Measurements from ENCODE around the gene KCNH6.

KCNH6 gene

DNA sequence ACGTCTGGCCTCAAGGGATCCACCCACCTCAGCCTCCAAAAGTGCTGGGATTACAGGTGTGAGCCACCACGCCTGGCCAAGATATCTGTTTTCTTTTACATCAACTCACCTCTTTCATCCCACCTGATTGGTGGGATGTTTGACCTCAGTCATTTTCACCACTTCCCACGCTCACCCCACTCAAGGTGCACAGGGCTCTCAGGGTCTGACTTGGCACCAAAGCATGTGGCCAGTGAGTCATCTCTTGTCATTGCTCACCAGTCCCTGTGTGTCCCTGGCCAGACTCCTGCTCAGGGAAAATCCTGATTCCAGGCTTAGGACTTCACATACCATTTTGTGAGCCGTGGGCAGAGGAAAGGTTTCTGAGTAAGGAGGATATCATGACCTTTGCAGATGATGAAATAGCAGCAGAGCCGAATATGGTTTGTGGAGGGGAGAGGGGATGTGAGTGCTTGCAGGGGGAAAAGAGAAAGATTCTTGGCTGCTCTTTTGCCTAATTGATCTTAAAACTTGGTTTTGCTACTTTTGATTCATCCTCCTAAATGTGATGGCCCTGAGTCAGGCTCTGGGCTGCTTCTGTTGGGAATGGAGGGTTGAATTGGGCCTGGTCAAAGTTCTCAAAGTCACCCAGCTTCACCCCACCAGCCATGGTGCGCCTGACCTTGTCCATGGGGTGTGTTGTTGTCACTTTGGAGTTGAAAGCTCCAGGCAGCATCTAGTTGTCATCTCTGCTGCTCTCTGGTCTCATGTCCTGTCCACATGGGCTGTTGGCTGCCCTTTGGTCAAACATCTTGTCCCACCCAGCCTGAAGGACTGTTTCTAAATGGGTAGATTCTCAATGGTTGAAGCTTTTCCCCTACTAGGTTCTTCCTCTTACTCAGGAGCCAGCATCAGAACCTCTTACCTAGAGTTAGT is 6.0 kb upstream of the KCNH6 start:
- no peak for FAIRE-seq
- TF ChIP-seq TAF1 (IDR thresholded peaks at IDR 0.05; ENCODE audit: borderline replicate concordance, low read depth, low read length), result no peak
- no peak for TF ChIP-seq POLR2AphosphoS5 (IDR thresholded peaks at IDR 0.05; ENCODE audit: low read depth, low read length)
- no peak for TF ChIP-seq POLR2A (IDR thresholded peaks at IDR 0.05; ENCODE audit: low read depth, low read length)
- DNase-seq (ENCODE audit: insufficient read length), result no peak

DNA sequence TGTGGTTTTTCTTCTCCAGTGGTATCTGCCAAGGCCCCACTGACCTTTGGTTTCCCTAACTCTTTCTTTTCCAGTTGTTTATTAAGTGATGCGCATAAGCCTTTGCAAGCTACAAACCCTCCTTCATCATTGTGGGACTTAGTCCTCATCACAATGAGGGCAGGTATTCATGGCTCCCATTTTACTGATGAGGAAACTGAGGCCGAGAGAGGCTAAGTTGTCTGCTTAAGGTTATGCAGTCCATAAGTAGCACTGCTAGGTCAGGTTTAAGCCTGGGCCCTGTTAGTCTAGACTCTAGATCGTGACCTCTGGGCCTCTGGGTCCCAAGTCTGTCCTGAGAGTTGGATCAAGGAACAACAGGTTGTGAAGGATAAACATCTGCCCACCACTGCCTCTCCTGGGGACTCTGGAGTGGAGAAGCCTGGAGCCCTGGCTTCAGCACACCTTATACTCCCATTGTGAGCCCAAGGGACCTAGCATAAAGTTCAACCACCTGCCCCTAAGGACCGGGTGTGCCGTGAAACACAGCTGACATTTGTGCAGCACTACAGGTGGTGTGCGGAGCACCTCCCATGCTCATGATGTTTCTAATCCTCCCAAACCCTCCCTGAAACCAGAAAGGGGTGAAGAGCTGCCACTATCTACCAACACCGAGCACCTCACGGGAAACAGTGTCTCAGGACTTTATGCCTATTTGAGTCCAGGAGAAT is 5.2 kb upstream of the KCNH6 start:
- DNase-seq (ENCODE audit: insufficient read length), result no peak
- TF ChIP-seq POLR2A (IDR thresholded peaks at IDR 0.05; ENCODE audit: low read depth, low read length), result no peak
- TF ChIP-seq TAF1 (IDR thresholded peaks at IDR 0.05; ENCODE audit: borderline replicate concordance, low read depth, low read length), result no peak
- no peak for TF ChIP-seq POLR2AphosphoS5 (IDR thresholded peaks at IDR 0.05; ENCODE audit: low read depth, low read length)
- no peak for FAIRE-seq

DNA sequence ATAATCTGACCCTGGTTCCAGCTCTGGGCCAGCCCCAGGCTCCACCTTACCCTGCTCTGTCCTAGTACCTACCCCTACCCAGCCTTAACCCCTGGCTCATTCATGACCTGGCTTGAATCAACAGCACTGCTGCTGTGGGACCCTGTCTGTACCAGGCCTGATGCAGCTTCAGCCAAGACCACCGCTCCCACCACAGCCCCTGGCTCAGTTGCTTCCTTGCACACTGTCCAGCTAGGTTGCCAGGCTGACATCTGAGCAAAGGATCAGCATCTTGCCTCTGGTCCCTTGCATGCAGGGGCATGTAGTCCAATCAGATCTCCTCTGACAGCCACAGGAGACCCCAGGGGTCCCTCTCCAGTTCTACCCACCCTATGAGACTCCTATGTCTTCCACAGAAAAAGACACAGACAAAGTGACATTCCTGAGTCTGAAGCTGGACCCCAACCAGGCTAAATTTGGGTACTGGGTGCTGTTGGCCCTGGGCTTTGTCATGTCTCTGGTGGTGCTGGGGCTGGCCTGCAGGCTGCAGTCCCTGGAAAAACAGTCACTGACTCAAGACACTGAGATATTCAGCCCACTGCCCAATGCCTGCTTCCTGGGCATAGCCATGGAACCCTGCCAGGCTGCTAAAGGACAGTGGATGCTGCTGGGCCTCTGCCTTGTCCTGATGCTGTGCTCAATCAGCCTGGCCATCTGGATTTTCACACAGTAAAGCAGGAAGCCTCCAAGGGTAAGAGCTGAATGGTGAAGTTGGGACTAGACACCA is 3.9 kb upstream of the KCNH6 start:
- no peak for TF ChIP-seq POLR2A (IDR thresholded peaks at IDR 0.05; ENCODE audit: low read depth, low read length)
- TF ChIP-seq POLR2AphosphoS5 (IDR thresholded peaks at IDR 0.05; ENCODE audit: low read depth, low read length), result no peak
- no peak for FAIRE-seq
- DNase-seq (ENCODE audit: insufficient read length), result no peak

DNA sequence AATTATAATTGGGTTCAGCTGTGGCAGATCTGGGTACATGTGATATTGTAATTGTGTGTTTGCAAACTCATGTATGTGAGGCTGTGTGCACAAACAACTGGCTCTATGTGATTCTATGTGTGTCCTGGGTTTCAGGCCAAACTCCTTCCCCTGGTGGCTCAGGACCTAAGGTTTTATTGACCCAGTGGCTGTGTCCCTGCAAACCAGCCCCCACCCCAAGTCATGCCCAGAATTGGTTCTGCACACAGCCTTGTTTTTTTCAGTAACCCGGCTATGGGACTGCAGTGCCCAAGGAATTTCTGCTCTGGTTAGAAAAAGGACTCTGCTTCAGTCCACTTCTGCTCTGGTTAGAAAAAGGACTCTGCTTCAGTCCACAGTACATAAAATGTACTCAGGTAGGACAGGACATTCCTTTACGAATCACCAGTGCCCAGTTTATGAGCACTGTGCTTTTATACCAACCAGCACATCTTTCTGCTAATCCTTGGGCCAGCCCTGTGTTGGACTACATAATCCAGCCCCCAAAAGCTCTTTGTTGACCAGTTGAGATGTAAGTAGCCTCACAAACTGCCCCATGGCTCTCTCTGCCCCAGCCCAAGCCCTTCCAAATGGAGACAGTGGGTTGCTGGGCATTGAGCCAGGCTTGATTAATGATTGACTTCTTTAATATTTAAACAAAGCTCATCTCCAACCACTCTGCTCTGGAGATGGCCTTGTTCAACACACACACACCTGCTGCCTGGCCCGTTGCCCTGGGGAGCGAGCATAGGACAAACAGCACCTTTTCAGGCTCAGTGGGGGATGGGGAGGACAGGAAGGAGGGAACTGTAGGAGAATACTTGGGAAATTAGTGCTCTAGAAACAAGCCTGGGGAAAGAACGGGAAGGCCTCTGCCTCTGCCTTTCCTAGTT is 2.9 kb upstream of the KCNH6 start:
- FAIRE-seq, result no peak
- TF ChIP-seq TAF1 (IDR thresholded peaks at IDR 0.05; ENCODE audit: borderline replicate concordance, low read depth, low read length), result no peak
- no peak for TF ChIP-seq POLR2AphosphoS5 (IDR thresholded peaks at IDR 0.05; ENCODE audit: low read depth, low read length)
- no peak for TF ChIP-seq POLR2A (IDR thresholded peaks at IDR 0.05; ENCODE audit: low read depth, low read length)
- no peak for DNase-seq (ENCODE audit: insufficient read length)

DNA sequence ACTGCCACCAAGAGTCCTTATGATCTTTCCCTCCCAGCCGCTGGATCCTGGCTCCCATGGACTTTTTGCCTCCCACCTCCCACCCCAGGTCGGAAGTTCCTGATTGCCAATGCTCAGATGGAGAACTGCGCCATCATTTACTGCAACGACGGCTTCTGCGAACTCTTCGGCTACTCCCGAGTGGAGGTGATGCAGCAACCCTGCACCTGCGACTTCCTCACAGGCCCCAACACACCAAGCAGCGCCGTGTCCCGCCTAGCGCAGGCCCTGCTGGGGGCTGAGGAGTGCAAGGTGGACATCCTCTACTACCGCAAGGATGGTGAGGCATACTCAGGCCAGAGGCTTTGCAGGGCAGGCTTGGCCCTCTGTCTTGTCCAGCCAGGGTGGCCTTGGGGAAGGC is 893 bp downstream of the KCNH6 start:
- DNase-seq (ENCODE audit: insufficient read length) (no peak), FAIRE-seq (no peak)
- no peak for TF ChIP-seq POLR2AphosphoS5 (IDR thresholded peaks at IDR 0.05; ENCODE audit: low read depth, low read length)
- TF ChIP-seq TAF1 (IDR thresholded peaks at IDR 0.05; ENCODE audit: borderline replicate concordance, low read depth, low read length), result no peak
- no peak for TF ChIP-seq POLR2A (IDR thresholded peaks at IDR 0.05; ENCODE audit: low read depth, low read length)

DNA sequence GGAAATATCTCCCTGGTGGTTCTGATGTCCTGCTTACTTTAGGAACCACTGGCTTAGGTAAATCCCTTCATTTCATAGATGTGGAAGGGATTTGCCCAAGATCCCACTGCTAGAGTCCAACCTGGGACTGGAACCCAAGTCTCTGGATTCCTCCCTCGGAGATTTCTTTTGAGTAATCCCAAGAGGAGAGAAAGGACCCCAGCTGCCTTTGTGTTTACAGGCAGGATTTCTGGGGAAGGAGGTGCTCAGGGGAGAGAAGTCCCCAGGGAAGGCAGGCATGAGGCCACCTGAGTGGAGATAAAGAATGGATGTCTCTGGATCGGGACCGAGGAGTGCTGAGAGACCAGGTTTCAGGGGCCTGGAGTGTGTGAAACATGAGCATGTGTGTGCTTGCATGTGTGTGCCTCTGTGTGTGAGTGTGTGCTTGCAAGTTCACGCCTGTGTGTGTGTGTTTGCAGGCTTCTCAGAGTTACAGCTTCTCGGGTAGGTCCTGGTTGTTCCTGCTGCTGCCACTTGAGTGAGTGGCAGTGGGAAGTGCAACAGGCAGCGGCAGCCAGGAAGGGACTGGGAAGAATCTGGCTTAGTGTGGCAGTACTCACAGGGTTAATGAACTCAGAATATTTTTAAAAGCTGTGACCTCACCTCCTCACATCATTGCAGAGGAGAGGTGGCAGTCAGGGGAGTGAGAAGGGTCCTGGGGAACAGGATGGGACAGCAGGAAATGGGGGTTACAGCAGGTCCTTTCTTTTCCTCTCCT is 2.2 kb downstream of the KCNH6 start:
- FAIRE-seq (no peak), DNase-seq (ENCODE audit: insufficient read length) (no peak)
- TF ChIP-seq POLR2A (IDR thresholded peaks at IDR 0.05; ENCODE audit: low read depth, low read length) (no peak), POLR2AphosphoS5 (IDR thresholded peaks at IDR 0.05; ENCODE audit: low read depth, low read length) (no peak)

DNA sequence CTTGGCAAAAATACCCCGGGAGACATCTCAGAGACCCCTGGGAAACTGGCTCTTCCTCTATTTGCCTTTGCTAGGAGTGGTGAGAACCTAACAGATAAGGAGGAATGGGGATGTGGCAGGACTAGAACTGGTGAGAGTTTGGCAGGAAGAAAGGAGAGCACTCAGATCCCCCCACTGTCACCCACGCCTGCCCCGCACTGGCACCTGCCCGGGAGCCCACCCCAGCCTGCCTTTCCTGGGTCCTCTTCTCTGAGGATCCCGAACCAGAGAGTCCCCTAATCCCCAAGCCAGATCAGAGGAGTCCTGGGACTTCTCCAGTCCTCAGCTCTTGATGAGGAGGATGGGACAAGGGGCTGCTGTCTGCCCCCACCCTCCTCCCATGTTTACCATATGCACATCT is 3.7 kb downstream of the KCNH6 start:
- DNase-seq (ENCODE audit: insufficient read length) (no peak), FAIRE-seq (no peak)
- no peak for TF ChIP-seq POLR2AphosphoS5 (IDR thresholded peaks at IDR 0.05; ENCODE audit: low read depth, low read length)
- TF ChIP-seq TAF1 (IDR thresholded peaks at IDR 0.05; ENCODE audit: borderline replicate concordance, low read depth, low read length), result no peak
- no peak for TF ChIP-seq POLR2A (IDR thresholded peaks at IDR 0.05; ENCODE audit: low read depth, low read length)

DNA sequence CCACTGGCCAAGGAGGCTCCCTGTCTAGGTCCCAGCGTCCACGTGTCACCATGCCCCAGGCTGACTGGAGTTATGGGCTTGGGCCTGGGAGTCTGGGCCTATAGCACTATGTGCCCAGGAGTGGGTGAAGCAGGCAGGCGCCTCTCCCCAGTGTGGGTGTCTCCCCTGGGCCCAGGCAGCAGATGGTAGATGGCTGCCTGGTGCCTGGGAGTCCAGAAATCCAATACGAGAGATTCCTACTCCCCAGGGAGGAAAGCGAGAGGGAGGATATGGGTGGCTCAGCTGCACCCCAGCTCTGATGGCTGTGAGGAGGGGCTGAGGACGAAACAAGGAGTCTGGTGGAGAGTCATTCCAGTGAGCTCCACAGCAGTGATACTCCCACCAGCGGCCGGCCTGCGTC is 5.0 kb downstream of the KCNH6 start:
- no peak for TF ChIP-seq TAF1 (IDR thresholded peaks at IDR 0.05; ENCODE audit: borderline replicate concordance, low read depth, low read length)
- no peak for TF ChIP-seq POLR2A (IDR thresholded peaks at IDR 0.05; ENCODE audit: low read depth, low read length)
- no peak for TF ChIP-seq POLR2AphosphoS5 (IDR thresholded peaks at IDR 0.05; ENCODE audit: low read depth, low read length)
- DNase-seq (ENCODE audit: insufficient read length) (no peak), FAIRE-seq (no peak)

DNA sequence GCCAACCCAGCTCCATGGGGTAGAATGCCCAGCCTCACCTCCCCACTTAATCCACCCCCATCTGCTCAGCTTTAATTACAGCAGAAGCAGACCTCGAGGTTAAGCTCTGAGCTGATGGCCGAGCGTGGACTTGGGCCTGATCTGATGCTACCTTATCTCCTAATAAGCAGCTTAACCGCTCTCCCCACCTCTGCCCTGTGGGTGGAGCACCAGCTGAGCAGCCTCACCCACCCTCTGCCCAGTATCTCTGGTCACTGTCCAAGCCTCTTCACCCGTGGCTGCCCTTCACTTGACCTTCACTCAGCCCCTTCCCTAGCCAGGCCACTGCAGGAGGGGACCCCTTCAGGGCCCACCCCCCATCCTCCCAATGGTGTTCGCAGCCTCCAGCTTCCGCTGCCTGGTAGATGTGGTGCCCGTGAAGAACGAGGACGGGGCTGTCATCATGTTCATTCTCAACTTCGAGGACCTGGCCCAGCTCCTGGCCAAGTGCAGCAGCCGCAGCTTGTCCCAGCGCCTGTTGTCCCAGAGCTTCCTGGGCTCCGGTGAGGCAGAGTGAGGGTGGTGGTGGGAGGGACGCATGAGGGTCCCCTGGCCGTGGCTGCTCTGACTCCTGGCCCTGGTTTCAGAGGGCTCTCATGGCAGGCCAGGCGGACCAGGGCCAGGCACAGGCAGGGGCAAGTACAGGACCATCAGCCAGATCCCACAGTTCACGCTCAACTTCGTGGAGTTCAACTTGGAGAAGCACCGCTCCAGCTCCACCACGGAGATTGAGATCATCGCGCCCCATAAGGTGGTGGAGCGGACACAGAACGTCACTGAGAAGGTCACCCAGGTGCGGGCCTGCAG is 6.8 kb downstream of the KCNH6 start:
- DNase-seq (ENCODE audit: insufficient read length) (no peak), FAIRE-seq (no peak)
- TF ChIP-seq POLR2A (IDR thresholded peaks at IDR 0.05; ENCODE audit: low read depth, low read length) (no peak), POLR2AphosphoS5 (IDR thresholded peaks at IDR 0.05; ENCODE audit: low read depth, low read length) (no peak), TAF1 (IDR thresholded peaks at IDR 0.05; ENCODE audit: borderline replicate concordance, low read depth, low read length) (no peak)
